NK-92 (cell line): Measurements from ENCODE around the gene MRGPRX2.

Experiments used
- DNase-seq: peaks from one replicate; lab custom pipeline; 2025; ENCODE audit not compliant: unreplicated experiment; lab: John Stamatoyannopoulos, UW

The MRGPRX2 gene

GRCh38 chr11:19013181-19013857 is 47.2 kb downstream of the MRGPRX2 start:
- no peak for DNase-seq

DNA sequence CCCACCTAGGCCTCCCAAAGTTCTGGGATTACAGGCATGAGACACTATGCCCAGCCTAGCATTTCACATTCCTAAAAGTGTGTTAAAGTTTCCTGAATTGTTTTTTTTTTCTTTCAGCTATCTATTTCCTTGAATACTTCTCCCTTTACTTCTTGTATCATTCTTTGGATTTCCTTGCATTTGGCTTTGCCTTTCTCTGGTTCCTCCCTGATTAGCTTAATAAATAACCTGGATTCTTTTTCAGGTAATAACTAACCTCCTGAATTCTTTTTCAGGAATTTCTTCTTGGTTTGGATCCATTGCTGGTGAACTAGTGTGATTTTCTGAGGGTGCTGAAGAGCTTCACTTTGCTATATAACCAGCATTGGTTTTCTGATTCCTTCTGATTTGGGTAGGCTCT is 47.9 kb downstream of the MRGPRX2 start:
- no peak for DNase-seq
